NCI-H774 (cell line): ENCODE data around the gene C11orf71.

Source experiments
- DNase-seq: peaks from one replicate; lab custom pipeline; 2025; lab: John Stamatoyannopoulos, UW

Gene C11orf71

GRCh38 chr11:114399490-114400215 lies 658 bp downstream of the C11orf71 start:
- peak; percentile 61 for DNase-seq

- DNase-seq, result no peak
These were observed 1.9 kb downstream of the C11orf71 start for GRCh38 chr11:114398303-114398920.

GRCh38 chr11:114397349-114397982 lies 2.8 kb downstream of the C11orf71 start:
- peak; percentile 58 for DNase-seq

GRCh38 chr11:114396916-114397315 lies 3.4 kb downstream of the C11orf71 start:
- DNase-seq, result no peak

GRCh38 chr11:114395736-114396135 lies 4.6 kb downstream of the C11orf71 start:
- no peak for DNase-seq

GRCh38 chr11:114392735-114393667 lies 7.3 kb downstream of the C11orf71 start:
- no peak for DNase-seq

- no peak for DNase-seq
These were observed 13.8 kb downstream of the C11orf71 start for GRCh38 chr11:114386545-114386944.

GRCh38 chr11:114386131-114386530 lies 14.2 kb downstream of the C11orf71 start:
- DNase-seq, result no peak

- no peak for DNase-seq
These were observed 15.8 kb downstream of the C11orf71 start for GRCh38 chr11:114384487-114384886.

- DNase-seq, result no peak
These were observed 17.8 kb downstream of the C11orf71 start for GRCh38 chr11:114382509-114382908.

GRCh38 chr11:114379394-114380069 lies 20.8 kb downstream of the C11orf71 start:
- no peak for DNase-seq

- DNase-seq, result no peak
These were observed 22.6 kb downstream of the C11orf71 start for GRCh38 chr11:114377612-114378267.

GRCh38 chr11:114375052-114375451 lies 25.3 kb downstream of the C11orf71 start:
- DNase-seq, result no peak

- no peak for DNase-seq
These were observed 31.2 kb downstream of the C11orf71 start for GRCh38 chr11:114368918-114369680.

GRCh38 chr11:114367244-114367957 lies 32.9 kb downstream of the C11orf71 start:
- DNase-seq, result no peak

GRCh38 chr11:114366331-114367243 lies 33.7 kb downstream of the C11orf71 start:
- no peak for DNase-seq

- no peak for DNase-seq
These were observed 37.4 kb downstream of the C11orf71 start for GRCh38 chr11:114362958-114363357.

GRCh38 chr11:114362326-114362725 lies 38.0 kb downstream of the C11orf71 start:
- DNase-seq, result no peak
